ENCODE measurements around the gene LRIG3.

The LRIG3 gene

GRCh38 chr12:58931518-58931917, 11.2 kb upstream of the LRIG3 start:
- no peak overlapping the region for H3K4me3 ChIP-seq (ENCODE audit: low read length)
- no peak for TF ChIP-seq CTCF (conservative IDR thresholded peaks at IDR 0.05; ENCODE audit: low read depth, low read length)
- DNase-seq (ENCODE audit: low read depth) = no peak

- no peak for TF ChIP-seq CTCF (conservative IDR thresholded peaks at IDR 0.05; ENCODE audit: low read depth, low read length)
- no peak overlapping the region for H3K4me3 ChIP-seq (ENCODE audit: low read length)
- no peak for DNase-seq (ENCODE audit: low read depth)
These were observed 10.5 kb upstream of the LRIG3 start for GRCh38 chr12:58930770-58931324.

- TF ChIP-seq CTCF (conservative IDR thresholded peaks at IDR 0.05; ENCODE audit: low read depth, low read length) = no peak
- no peak overlapping the region for H3K4me3 ChIP-seq (ENCODE audit: low read length)
- no peak for DNase-seq (ENCODE audit: low read depth)
These were observed 6.8 kb upstream of the LRIG3 start for GRCh38 chr12:58927120-58927519.

- no peak for TF ChIP-seq CTCF (conservative IDR thresholded peaks at IDR 0.05; ENCODE audit: low read depth, low read length)
- no peak for DNase-seq (ENCODE audit: low read depth)
- H3K4me3 ChIP-seq (ENCODE audit: low read length) = no peak overlapping the region
These were observed 6.3 kb upstream of the LRIG3 start for GRCh38 chr12:58926586-58926985.

- no peak for DNase-seq (ENCODE audit: low read depth)
- TF ChIP-seq CTCF (conservative IDR thresholded peaks at IDR 0.05; ENCODE audit: low read depth, low read length) = no peak
- no peak overlapping the region for H3K4me3 ChIP-seq (ENCODE audit: low read length)
These were observed 5.4 kb upstream of the LRIG3 start for GRCh38 chr12:58925751-58926150.

GRCh38 chr12:58925111-58925611, 4.9 kb upstream of the LRIG3 start:
- TF ChIP-seq CTCF (conservative IDR thresholded peaks at IDR 0.05; ENCODE audit: low read depth, low read length) = no peak
- no peak for DNase-seq (ENCODE audit: low read depth)
- H3K4me3 ChIP-seq (ENCODE audit: low read length) = no peak overlapping the region

- no peak for TF ChIP-seq CTCF (conservative IDR thresholded peaks at IDR 0.05; ENCODE audit: low read depth, low read length)
- no peak for DNase-seq (ENCODE audit: low read depth)
- no peak overlapping the region for H3K4me3 ChIP-seq (ENCODE audit: low read length)
These were observed 4.3 kb upstream of the LRIG3 start for GRCh38 chr12:58924652-58925051.

Data from retinal pigment epithelial cell (primary cell).